HG02610 (cell line): ENCODE data around the gene HYAL3.
"Not testable (repeated sequence)": the region's sequence is repeated elsewhere in the genome, so short reads cannot be mapped to it uniquely, and the experiment has no call there.

Experiments
- ATAC-seq: cut with Tn5 transposase; IDR thresholded peaks from one replicate; pipeline ENCODE4 v1.9.1; 2021; ENCODE audit warnings: mild to moderate bottlenecking, moderate library complexity; ENCODE audit not compliant: unreplicated experiment

The HYAL3 gene

GRCh38 chr3:50317300-50317699 lies 18.1 kb upstream of the HYAL3 start:
- ATAC-seq: no peak

GRCh38 chr3:50316657-50317242 lies 17.5 kb upstream of the HYAL3 start:
- ATAC-seq: no peak

GRCh38 chr3:50314816-50315215 lies 15.6 kb upstream of the HYAL3 start:
- no peak for ATAC-seq

GRCh38 chr3:50314342-50314741 lies 15.1 kb upstream of the HYAL3 start:
- no peak for ATAC-seq

- ATAC-seq: not testable (repeated sequence)
Observed at GRCh38 chr3:50312041-50312440, 12.8 kb upstream of the HYAL3 start.

GRCh38 chr3:50304601-50305000 lies 5.4 kb upstream of the HYAL3 start:
- no peak for ATAC-seq

- ATAC-seq: no peak
Observed at GRCh38 chr3:50303013-50303815, 4.0 kb upstream of the HYAL3 start, which contains the start of gene HYAL1. Gene HYAL1 (minus strand): TSS chr3:50303574. CDS start chr3:50302956, 618 bp downstream.

GRCh38 chr3:50302095-50303012 lies 3.1 kb upstream of the HYAL3 start:
- ATAC-seq: no peak

GRCh38 chr3:50300681-50301254 lies 1.6 kb upstream of the HYAL3 start:
- ATAC-seq: no peak

GRCh38 chr3:50299929-50300680 lies 900 bp upstream of the HYAL3 start:
- ATAC-seq: no peak

GRCh38 chr3:50299638-50299928 lies 378 bp upstream of the HYAL3 start:
- no peak for ATAC-seq

- ATAC-seq: no peak
Observed at GRCh38 chr3:50297896-50298725, 1.1 kb downstream of the HYAL3 start.

- no peak for ATAC-seq
Observed at GRCh38 chr3:50297384-50297775, 1.8 kb downstream of the HYAL3 start.

- no peak for ATAC-seq
Observed at GRCh38 chr3:50296721-50297383, 2.4 kb downstream of the HYAL3 start.

GRCh38 chr3:50295553-50296431 lies 3.4 kb downstream of the HYAL3 start:
- ATAC-seq: no peak

GRCh38 chr3:50294492-50295403 lies 4.5 kb downstream of the HYAL3 start:
- ATAC-seq: no peak

GRCh38 chr3:50294089-50294488 lies 5.1 kb downstream of the HYAL3 start:
- no peak for ATAC-seq
